Measurements from ENCODE around the gene TOP3A. TPM values are rescaled to one million over a fixed set of nuclear protein-coding genes. Genes with fewer than 3 reads are reported as not detected.
A peak's percentile ranks its signal among the peaks of the same experiment; 100 is the strongest.

TOP3A gene
- total RNA-seq, 2 experiments from 2014 or later: 55.4 to 56.9 TPM

DNA sequence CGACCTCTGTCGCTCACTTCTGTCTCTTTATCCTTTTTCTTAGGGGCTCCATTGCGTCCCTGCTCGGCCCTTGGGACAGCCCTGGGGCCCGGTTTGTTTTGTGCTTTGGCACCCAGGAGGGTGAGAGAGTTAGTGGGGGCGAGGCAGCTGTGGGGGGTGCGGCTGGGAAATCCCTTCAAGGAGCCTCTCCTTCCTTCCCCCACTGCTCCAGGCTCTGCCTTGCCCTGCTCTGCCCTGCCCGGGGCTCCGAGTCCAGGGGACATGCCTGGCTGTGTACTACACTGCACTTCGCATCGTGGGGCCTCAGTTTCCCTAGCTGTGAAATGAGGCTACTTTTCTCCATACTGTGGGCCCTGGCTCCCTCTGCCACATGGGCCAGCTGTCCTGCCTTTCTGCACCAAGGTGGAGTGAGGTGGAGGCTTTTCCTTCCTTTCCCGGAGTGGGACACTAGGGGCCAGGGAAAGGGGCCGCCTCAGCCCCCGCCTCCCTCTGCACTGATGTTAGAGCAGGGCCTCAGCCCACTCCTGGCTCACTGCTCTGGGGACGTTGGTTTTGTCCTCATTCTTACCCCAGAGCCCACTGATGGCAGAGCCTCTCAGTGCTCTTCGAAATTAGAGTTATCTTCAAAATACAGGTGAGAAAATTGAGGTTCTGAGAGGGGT, 88.4 kb downstream of the TOP3A start:
- H3K4me3 Mint-ChIP-seq: peak overlapping the region; percentile 88
- DNase-seq: no peak
- peaks cover 15% of the 10 kb centered on the region for H3K4me1 Mint-ChIP-seq
- H3K27ac Mint-ChIP-seq: peak overlapping the region; percentile 62
- no peaks in the 10 kb centered on the region for H3K36me3 Mint-ChIP-seq
- no peaks in the 10 kb centered on the region for H3K9me3 Mint-ChIP-seq
- no peaks in the 10 kb centered on the region for H3K27me3 Mint-ChIP-seq

- peaks cover 15% of the 10 kb centered on the region for H3K4me1 Mint-ChIP-seq
- no peaks in the 10 kb centered on the region for H3K27me3 Mint-ChIP-seq
- no peak for DNase-seq
- no peaks in the 10 kb centered on the region for H3K9me3 Mint-ChIP-seq
- H3K36me3 Mint-ChIP-seq: no peaks in the 10 kb centered on the region
- peak overlapping the region; percentile 62 for H3K27ac Mint-ChIP-seq
- H3K4me3 Mint-ChIP-seq: peak overlapping the region; percentile 88
These were observed 89.0 kb downstream of the TOP3A start for GRCh38 chr17:18225642-18226283.

DNA sequence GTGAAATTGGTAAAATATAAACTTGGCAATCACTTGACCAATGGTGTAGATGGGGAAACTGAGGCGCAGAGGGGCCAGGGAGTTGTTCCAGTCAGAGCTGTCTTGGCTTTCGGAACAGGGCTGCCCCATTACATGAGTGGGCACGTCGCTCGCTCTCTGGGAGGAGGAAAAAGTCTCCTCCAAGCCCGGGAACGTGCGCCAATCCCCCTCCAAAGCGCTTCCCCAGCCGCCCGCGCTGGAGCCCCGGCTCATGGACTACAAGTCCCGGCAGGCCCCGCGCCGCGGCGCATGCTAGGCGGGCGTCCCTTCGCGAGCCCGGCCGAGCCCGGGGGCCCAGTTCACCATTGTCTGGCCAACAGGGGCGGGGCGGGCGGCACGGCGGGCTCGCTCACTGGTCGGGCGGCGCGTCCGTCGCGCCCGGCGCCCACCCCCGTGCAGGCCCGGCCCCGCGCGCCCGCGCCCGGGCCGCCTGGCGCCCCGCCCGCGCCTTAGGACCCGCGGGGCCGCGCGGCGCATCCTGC, 89.6 kb downstream of the TOP3A start, which contains the start of gene LLGL1:
Gene LLGL1 (plus strand): TSS at position 515 of the 521 bp plus-strand sequence. CDS start 48 bp downstream, outside the sequence.
- DNase-seq: peak; percentile 99
- no peaks in the 10 kb centered on the region for H3K27me3 Mint-ChIP-seq
- H3K4me3 Mint-ChIP-seq: peak within 1 kb of the TSS; percentile 88
- H3K9me3 Mint-ChIP-seq: no peaks in the 10 kb centered on the region
- peaks cover 15% of the 10 kb centered on the region for H3K4me1 Mint-ChIP-seq
- no peaks in the 10 kb centered on the region for H3K36me3 Mint-ChIP-seq
- peak within 1 kb of the TSS; percentile 62 for H3K27ac Mint-ChIP-seq

DNA sequence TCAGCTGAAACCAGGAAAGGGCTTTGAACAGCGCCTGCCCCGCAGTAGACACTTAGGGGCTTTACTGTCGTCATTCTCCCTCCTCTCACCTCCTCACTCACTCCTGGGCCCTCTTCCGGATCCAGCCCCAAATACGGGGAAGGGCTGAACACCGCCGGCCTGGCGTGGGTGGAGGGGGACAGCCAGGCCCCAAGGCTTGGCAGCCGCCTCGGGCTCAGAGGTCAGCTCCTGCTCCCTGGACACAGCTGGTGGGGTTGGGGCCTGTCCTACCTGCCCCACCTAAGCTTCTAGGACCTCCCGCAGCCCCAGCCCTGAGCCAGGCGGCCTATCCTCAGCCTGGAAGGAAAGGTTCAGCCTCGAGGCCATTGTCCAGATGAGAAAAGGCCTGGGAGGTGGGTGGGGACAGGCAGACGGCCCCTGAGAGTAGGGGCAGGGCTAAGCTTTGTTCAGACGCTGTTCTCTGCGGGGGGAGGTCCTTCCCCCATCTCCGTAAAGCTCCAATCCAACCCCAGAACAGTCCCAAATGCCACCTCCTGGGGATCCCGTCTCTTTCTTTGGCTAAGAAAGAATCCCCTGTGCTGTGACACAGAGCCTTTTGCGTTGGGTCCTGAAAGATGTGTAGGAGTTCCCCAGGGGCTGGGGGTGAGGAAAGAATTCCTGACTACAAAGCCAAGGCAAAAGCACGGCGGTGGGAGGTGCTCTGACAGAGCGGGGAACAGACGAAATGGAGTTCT, 90.2 kb downstream of the TOP3A start:
- no peaks in the 10 kb centered on the region for H3K36me3 Mint-ChIP-seq
- no peaks in the 10 kb centered on the region for H3K27me3 Mint-ChIP-seq

GRCh38 chr17:18224053-18224386, 90.8 kb downstream of the TOP3A start:
- Mint-ChIP-seq H3K9me3 (no peaks in the 10 kb centered on the region), H3K36me3 (no peaks in the 10 kb centered on the region), H3K27ac (no peak overlapping the region)

More for the DNA sequence above, 90.2 kb downstream of the TOP3A start:
- H3K9me3 Mint-ChIP-seq: no peaks in the 10 kb centered on the region
- no peak overlapping the region for H3K27ac Mint-ChIP-seq
- H3K4me1 Mint-ChIP-seq: peaks cover 15% of the 10 kb centered on the region
- no peak for DNase-seq
- H3K4me3 Mint-ChIP-seq: peak overlapping the region; percentile 60

More at GRCh38 chr17:18224053-18224386, 90.8 kb downstream of the TOP3A start:
- Mint-ChIP-seq H3K4me1 (peaks cover 15% of the 10 kb centered on the region), H3K4me3 (no peak overlapping the region), H3K27me3 (no peaks in the 10 kb centered on the region)
- no peak for DNase-seq

Other genes with a start within 250 kb of the TOP3A start
- gene DRG2, start 227.0 kb downstream of the TOP3A start, total RNA-seq: 10 to 100 TPM; 52.2 to 52.4 TPM
- gene MYO15A, start 206.2 kb downstream of the TOP3A start, total RNA-seq: under 1 TPM; 0.60 to 0.68 TPM
- 100 to 1,000 TPM; 163 TPM for gene ALKBH5, start 131.2 kb downstream of the TOP3A start, total RNA-seq
- 10 to 100 TPM; 13.7 to 15.2 TPM for gene LLGL1, start 89.4 kb downstream of the TOP3A start, total RNA-seq
- 100 to 1,000 TPM; 237 to 242 TPM for gene FLII, start 56.3 kb downstream of the TOP3A start, total RNA-seq
- gene MIEF2, start 54.3 kb downstream of the TOP3A start, total RNA-seq: 1 to 10 TPM; 3.2 to 4.3 TPM
- gene SMCR8, start 299 bp upstream of the TOP3A start, total RNA-seq: 10 to 100 TPM; 19.4 TPM
- 10 to 100 TPM; 50.2 to 52.2 TPM for gene SHMT1, start 48.6 kb upstream of the TOP3A start, total RNA-seq
- under 1 TPM; 0.14 to 0.39 TPM for gene EVPLL, start 62.8 kb upstream of the TOP3A start, total RNA-seq
- gene LGALS9C, start 161.8 kb upstream of the TOP3A start, total RNA-seq: under 1 TPM in 1 of 2 experiments, not detected in 1; 0.20 TPM